Stimulated activated memory B cell treated with anti-CD40 and anti-IgM and Interleukin-4, amounts not matched to agents 10 μg/mL and 1 μg/mL and 100 μg/mL, for 72 hours (primary cell): ENCODE results near the gene EXT2.

ENCODE experiments used
- ATAC-seq: fragments of 150-1000 bp; cut with Tn5 transposase; 2 replicates; pipeline ENCODE4 v1.10.0; 2021
- H3K27ac Mint-ChIP-seq: one replicate; pipeline ENCODE4 v1.8.0; 2022; ENCODE audit warnings: mild to moderate bottlenecking, mixed read lengths
- H3K27me3 Mint-ChIP-seq: one replicate; pipeline ENCODE4 v1.8.0; 2022; ENCODE audit warnings: mixed read lengths
- H3K36me3 Mint-ChIP-seq: one replicate; pipeline ENCODE4 v1.8.0; 2022; ENCODE audit warnings: mixed read lengths
- H3K4me1 Mint-ChIP-seq: one replicate; pipeline ENCODE4 v1.8.0; 2022; ENCODE audit warnings: mixed read lengths
- H3K4me3 Mint-ChIP-seq: one replicate; pipeline ENCODE4 v1.8.0; 2022; ENCODE audit warnings: mild to moderate bottlenecking, moderate library complexity, mixed read lengths
- H3K9me3 Mint-ChIP-seq: one replicate; pipeline ENCODE4 v1.8.0; 2022; ENCODE audit warnings: mixed read lengths

Gene EXT2

GRCh38 chr11:44275241-44275640, 179.8 kb downstream of the EXT2 start:
- ATAC-seq = no peak
- Mint-ChIP-seq H3K36me3 (no peaks in the 10 kb centered on the region), H3K4me1 (no peaks in the 10 kb centered on the region)

GRCh38 chr11:44275961-44276550, 180.6 kb downstream of the EXT2 start:
- Mint-ChIP-seq H3K4me3 (no peak overlapping the region), H3K36me3 (no peaks in the 10 kb centered on the region), H3K9me3 (no peaks in the 10 kb centered on the region), H3K4me1 (no peaks in the 10 kb centered on the region), H3K27me3 (peaks cover 15% of the 10 kb centered on the region), H3K27ac (no peak overlapping the region)
- ATAC-seq = no peak

More at GRCh38 chr11:44275241-44275640, 179.8 kb downstream of the EXT2 start:
- H3K27ac Mint-ChIP-seq = no peak overlapping the region
- H3K9me3 Mint-ChIP-seq = no peaks in the 10 kb centered on the region
- peaks cover 9% of the 10 kb centered on the region for H3K27me3 Mint-ChIP-seq
- H3K4me3 Mint-ChIP-seq = no peak overlapping the region

GRCh38 chr11:44277196-44278090, 182.0 kb downstream of the EXT2 start:
- ATAC-seq = no peak
- Mint-ChIP-seq H3K9me3 (no peaks in the 10 kb centered on the region), H3K27me3 (peaks cover 23% of the 10 kb centered on the region), H3K36me3 (no peaks in the 10 kb centered on the region), H3K27ac (no peak overlapping the region), H3K4me3 (no peak overlapping the region), H3K4me1 (no peaks in the 10 kb centered on the region)

- H3K27me3 Mint-ChIP-seq = peaks cover 23% of the 10 kb centered on the region
- no peaks in the 10 kb centered on the region for H3K36me3 Mint-ChIP-seq
- no peaks in the 10 kb centered on the region for H3K9me3 Mint-ChIP-seq
- H3K4me3 Mint-ChIP-seq = no peak overlapping the region
- no peak for ATAC-seq
- no peaks in the 10 kb centered on the region for H3K4me1 Mint-ChIP-seq
- no peak overlapping the region for H3K27ac Mint-ChIP-seq
Measured at GRCh38 chr11:44279483-44279882, 184.0 kb downstream of the EXT2 start.

GRCh38 chr11:44280257-44280656, 184.8 kb downstream of the EXT2 start:
- Mint-ChIP-seq H3K36me3 (no peaks in the 10 kb centered on the region), H3K27ac (no peak overlapping the region), H3K4me3 (no peak overlapping the region), H3K27me3 (peaks cover 23% of the 10 kb centered on the region), H3K9me3 (no peaks in the 10 kb centered on the region), H3K4me1 (no peaks in the 10 kb centered on the region)
- no peak for ATAC-seq

GRCh38 chr11:44281151-44281550, 185.7 kb downstream of the EXT2 start:
- H3K36me3 Mint-ChIP-seq = no peaks in the 10 kb centered on the region
- no peak overlapping the region for H3K27ac Mint-ChIP-seq
- H3K4me3 Mint-ChIP-seq = no peak overlapping the region
- H3K4me1 Mint-ChIP-seq = no peaks in the 10 kb centered on the region
- no peak for ATAC-seq
- no peaks in the 10 kb centered on the region for H3K9me3 Mint-ChIP-seq
- H3K27me3 Mint-ChIP-seq = peaks cover 25% of the 10 kb centered on the region

GRCh38 chr11:44282620-44283019, 187.1 kb downstream of the EXT2 start:
- H3K27me3 Mint-ChIP-seq = peaks cover 31% of the 10 kb centered on the region
- ATAC-seq = no peak
- H3K27ac Mint-ChIP-seq = no peak overlapping the region
- H3K4me1 Mint-ChIP-seq = no peaks in the 10 kb centered on the region
- H3K4me3 Mint-ChIP-seq = no peak overlapping the region
- no peaks in the 10 kb centered on the region for H3K9me3 Mint-ChIP-seq
- H3K36me3 Mint-ChIP-seq = no peaks in the 10 kb centered on the region

GRCh38 chr11:44285756-44286155, 190.3 kb downstream of the EXT2 start:
- no peak overlapping the region for H3K27ac Mint-ChIP-seq
- H3K36me3 Mint-ChIP-seq = no peaks in the 10 kb centered on the region
- H3K27me3 Mint-ChIP-seq = peaks cover 31% of the 10 kb centered on the region
- no peak overlapping the region for H3K4me3 Mint-ChIP-seq
- H3K4me1 Mint-ChIP-seq = no peaks in the 10 kb centered on the region
- H3K9me3 Mint-ChIP-seq = no peaks in the 10 kb centered on the region
- no peak for ATAC-seq

GRCh38 chr11:44286268-44286880, 190.9 kb downstream of the EXT2 start:
- H3K4me3 Mint-ChIP-seq = no peak overlapping the region
- ATAC-seq = peak; percentile 63
- H3K9me3 Mint-ChIP-seq = no peaks in the 10 kb centered on the region
- H3K36me3 Mint-ChIP-seq = no peaks in the 10 kb centered on the region
- H3K4me1 Mint-ChIP-seq = no peaks in the 10 kb centered on the region
- H3K27me3 Mint-ChIP-seq = peaks cover 26% of the 10 kb centered on the region
- H3K27ac Mint-ChIP-seq = no peak overlapping the region

GRCh38 chr11:44286911-44287310, 191.4 kb downstream of the EXT2 start:
- no peaks in the 10 kb centered on the region for H3K36me3 Mint-ChIP-seq
- H3K9me3 Mint-ChIP-seq = no peaks in the 10 kb centered on the region
- H3K4me1 Mint-ChIP-seq = no peaks in the 10 kb centered on the region
- no peak for ATAC-seq
- H3K4me3 Mint-ChIP-seq = no peak overlapping the region
- no peak overlapping the region for H3K27ac Mint-ChIP-seq
- peaks cover 21% of the 10 kb centered on the region for H3K27me3 Mint-ChIP-seq

- H3K4me3 Mint-ChIP-seq = no peak overlapping the region
- peaks cover 28% of the 10 kb centered on the region for H3K27me3 Mint-ChIP-seq
- no peaks in the 10 kb centered on the region for H3K4me1 Mint-ChIP-seq
- H3K9me3 Mint-ChIP-seq = no peaks in the 10 kb centered on the region
- no peak for ATAC-seq
- no peaks in the 10 kb centered on the region for H3K36me3 Mint-ChIP-seq
- no peak overlapping the region for H3K27ac Mint-ChIP-seq
Measured at GRCh38 chr11:44288133-44288526, 192.7 kb downstream of the EXT2 start.

GRCh38 chr11:44290208-44290607, 194.7 kb downstream of the EXT2 start:
- Mint-ChIP-seq H3K4me1 (no peaks in the 10 kb centered on the region), H3K27ac (no peak overlapping the region), H3K9me3 (no peaks in the 10 kb centered on the region), H3K4me3 (no peak overlapping the region), H3K36me3 (no peaks in the 10 kb centered on the region), H3K27me3 (peaks cover 29% of the 10 kb centered on the region)
- no peak for ATAC-seq
